H1 (cell line): ENCODE data around the gene MFAP4. TPM values are rescaled to one million over a fixed set of nuclear protein-coding genes. Genes with fewer than 3 reads are reported as not detected.
A peak's percentile ranks its signal among the peaks of the same experiment; 100 is the strongest.

Source experiments
- POLR2AphosphoS5 ChIP-seq: IDR thresholded peaks from 2 replicates; pipeline ENCODE4 v1.6.1; 2011; ENCODE audit warnings: low read depth, low read length
- polyA plus RNA-seq, 7 experiments: library from polyadenylated mRNA; depleted of rRNA in 3 of 7; stranded (reverse) in 5 of 7; unstranded in 2 of 7; fragments of >200 nt in 5 of 7; fragments of 200-250 nt in 2 of 7; gene quantifications; 1 replicate in 5 of 7; 2 replicates in 1 of 7; 4 replicates in 1 of 7; pipeline versions ENCODE4 v1.2.1 to v1.2.3, GENCODE V29; 2011 to 2013; ENCODE audit warnings: missing spikeins in 2 of 7, mixed read lengths in 2 of 7
- total RNA-seq: library from RNA; stranded (reverse); fragmentation: NEBNext Ultra II Directional; extraction: Animal tissue kit (Norgen Biotek cat#: 25700); gene quantifications from 2 replicates; pipeline ENCODE4 v1.2.1, GENCODE V29; 2021

MFAP4 gene
- total and polyA plus RNA-seq, 2 of the 8 experiments (the other 6 are each of a cell fraction or from before 2014, with no cell fraction given): 3.1 to 3.6 TPM

GRCh38 chr17:19336938-19337711, 49.9 kb downstream of the MFAP4 start (continued):
- 0 out of 2 replicates have a peak, but pooled peaks have one; percentile 30 for TF ChIP-seq POLR2AphosphoS5
- TF ChIP-seq, all 59 proteins: peak for 6
